ENCODE results near the gene NR4A1. TPM values are rescaled to one million over a fixed set of nuclear protein-coding genes. Genes with fewer than 3 reads are reported as not detected.
A peak's percentile ranks its signal among the peaks of the same experiment; 100 is the strongest.

NR4A1 gene
- total RNA-seq, 1 donor from 2014 or later: 51.0 TPM

DNA sequence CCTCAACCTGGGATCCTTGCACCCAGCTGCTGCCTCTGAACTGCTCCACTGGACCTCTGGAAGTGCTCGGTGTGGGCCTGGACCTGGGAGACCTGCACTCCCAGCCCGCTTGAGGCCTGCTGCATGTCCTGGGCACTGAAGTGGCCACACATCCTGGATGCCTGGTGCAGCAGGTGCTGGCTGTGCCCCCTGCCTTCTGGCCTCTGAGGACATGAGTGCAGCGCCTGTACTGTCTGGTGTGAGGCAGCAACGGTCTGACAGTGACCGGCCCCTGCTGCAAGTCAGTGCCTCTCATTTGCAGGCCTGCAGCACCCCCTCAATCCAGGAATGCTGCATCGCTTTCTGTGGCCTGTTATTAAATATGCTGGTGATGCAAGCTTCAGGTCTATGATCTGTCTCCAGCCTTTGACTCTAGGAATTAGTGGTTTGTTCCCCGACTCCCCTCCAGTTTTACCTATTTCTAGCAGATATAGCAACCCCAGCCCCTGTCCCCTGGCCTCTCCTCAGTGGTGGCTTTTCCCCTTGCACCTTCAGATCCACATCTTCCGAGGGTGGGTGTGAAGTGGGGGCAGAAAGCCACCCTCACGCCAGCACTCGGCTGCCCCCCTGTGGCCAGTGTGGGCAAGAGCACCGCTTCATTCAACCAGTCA is 31.9 kb downstream of the NR4A1 start:
- TF ChIP-seq, protein P1, sequence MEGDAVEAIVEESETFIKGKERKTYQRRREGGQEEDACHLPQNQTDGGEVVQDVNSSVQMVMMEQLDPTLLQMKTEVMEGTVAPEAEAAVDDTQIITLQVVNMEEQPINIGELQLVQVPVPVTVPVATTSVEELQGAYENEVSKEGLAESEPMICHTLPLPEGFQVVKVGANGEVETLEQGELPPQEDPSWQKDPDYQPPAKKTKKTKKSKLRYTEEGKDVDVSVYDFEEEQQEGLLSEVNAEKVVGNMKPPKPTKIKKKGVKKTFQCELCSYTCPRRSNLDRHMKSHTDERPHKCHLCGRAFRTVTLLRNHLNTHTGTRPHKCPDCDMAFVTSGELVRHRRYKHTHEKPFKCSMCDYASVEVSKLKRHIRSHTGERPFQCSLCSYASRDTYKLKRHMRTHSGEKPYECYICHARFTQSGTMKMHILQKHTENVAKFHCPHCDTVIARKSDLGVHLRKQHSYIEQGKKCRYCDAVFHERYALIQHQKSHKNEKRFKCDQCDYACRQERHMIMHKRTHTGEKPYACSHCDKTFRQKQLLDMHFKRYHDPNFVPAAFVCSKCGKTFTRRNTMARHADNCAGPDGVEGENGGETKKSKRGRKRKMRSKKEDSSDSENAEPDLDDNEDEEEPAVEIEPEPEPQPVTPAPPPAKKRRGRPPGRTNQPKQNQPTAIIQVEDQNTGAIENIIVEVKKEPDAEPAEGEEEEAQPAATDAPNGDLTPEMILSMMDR (conservative IDR thresholded peaks at IDR 0.05): peak; percentile 97
- no peaks in the 10 kb centered on the region for H3K9me3 Mint-ChIP-seq
- peak; percentile 72 for DNase-seq (ENCODE audit: low read depth, low spot score)
- H3K4me1 Mint-ChIP-seq: peaks cover 18% of the 10 kb centered on the region
- peaks cover 7% of the 10 kb centered on the region for H3K27me3 Mint-ChIP-seq (ENCODE audit: low read depth)
- H3K36me3 Mint-ChIP-seq (ENCODE audit: low read depth): no peaks in the 10 kb centered on the region
- no peak overlapping the region for H3K27ac Mint-ChIP-seq (ENCODE audit: unreplicated experiment)
- peak overlapping the region; percentile 44 for H3K4me3 Mint-ChIP-seq

DNA sequence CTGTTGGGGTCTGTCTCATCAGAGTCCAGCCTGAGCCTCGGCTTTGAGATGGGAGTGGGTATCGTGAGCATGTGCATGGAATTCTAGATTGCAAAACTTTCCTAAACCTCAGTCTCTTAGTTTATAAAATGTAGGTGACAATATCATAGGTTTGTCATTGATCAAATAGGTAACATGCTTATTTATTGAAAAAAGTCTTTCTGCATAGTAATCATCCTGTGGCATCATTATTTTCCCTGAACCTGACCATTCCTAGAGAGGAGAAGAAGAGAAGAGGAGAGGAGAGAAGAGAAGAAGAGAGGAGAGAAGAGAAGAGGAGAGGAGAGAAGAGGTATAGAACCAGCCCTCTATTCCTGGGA is 32.4 kb downstream of the NR4A1 start:
- no peak overlapping the region for H3K4me3 Mint-ChIP-seq
- TF ChIP-seq, protein P1 (conservative IDR thresholded peaks at IDR 0.05): no peak
- no peak for DNase-seq (ENCODE audit: low read depth, low spot score)
- no peaks in the 10 kb centered on the region for H3K9me3 Mint-ChIP-seq
- H3K36me3 Mint-ChIP-seq (ENCODE audit: low read depth): no peaks in the 10 kb centered on the region
- peaks cover 18% of the 10 kb centered on the region for H3K4me1 Mint-ChIP-seq
- peaks cover 10% of the 10 kb centered on the region for H3K27me3 Mint-ChIP-seq (ENCODE audit: low read depth)
- no peak overlapping the region for H3K27ac Mint-ChIP-seq (ENCODE audit: unreplicated experiment)

DNA sequence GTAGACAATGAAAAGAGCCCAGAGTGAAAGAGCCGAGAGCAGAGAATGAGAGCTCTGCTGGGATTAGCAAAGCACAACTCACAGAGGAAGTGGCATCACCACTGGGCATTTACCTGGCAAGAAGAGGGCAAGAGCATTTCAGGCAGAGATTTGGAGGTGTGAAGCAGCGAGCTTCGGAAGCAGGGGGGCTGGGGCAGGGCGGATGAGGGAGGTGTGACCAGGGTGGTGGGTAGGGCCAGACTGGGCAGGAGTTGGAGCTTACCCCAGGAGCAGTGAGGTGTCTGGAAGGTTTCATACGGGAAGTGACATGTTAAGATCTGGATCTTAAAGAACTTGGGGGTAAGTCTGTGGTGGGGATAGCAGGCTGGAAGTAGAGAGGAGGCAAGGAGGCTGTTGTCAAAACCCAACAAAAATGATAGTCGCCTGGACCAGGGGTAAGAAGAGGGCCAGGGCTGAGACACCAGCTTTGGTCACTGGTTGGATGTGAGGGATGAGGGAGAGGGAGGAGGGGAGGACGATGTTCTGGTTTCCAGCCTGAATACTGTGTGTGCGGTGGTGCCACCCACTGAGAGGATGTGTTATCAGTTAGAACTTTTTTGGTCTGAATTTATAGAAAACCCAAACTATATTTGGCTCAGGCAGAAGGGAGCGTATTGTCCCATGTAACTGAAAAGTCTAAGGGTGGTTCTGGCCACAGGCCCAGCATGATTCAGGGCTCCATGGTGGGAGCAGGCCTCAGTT is 33.4 kb downstream of the NR4A1 start:
- no peak for DNase-seq (ENCODE audit: low read depth, low spot score)
- no peaks in the 10 kb centered on the region for H3K36me3 Mint-ChIP-seq (ENCODE audit: low read depth)
- no peak overlapping the region for H3K27ac Mint-ChIP-seq (ENCODE audit: unreplicated experiment)

GRCh38 chr12:52085682-52086180 is 34.5 kb downstream of the NR4A1 start:
- H3K36me3 Mint-ChIP-seq (ENCODE audit: low read depth): no peaks in the 10 kb centered on the region
- TF ChIP-seq, protein P1 (conservative IDR thresholded peaks at IDR 0.05): no peak
- H3K27me3 Mint-ChIP-seq (ENCODE audit: low read depth): peaks cover 22% of the 10 kb centered on the region
- H3K27ac Mint-ChIP-seq (ENCODE audit: unreplicated experiment): no peak overlapping the region
- no peak for DNase-seq (ENCODE audit: low read depth, low spot score)
- peaks cover 18% of the 10 kb centered on the region for H3K4me1 Mint-ChIP-seq
- H3K9me3 Mint-ChIP-seq: no peaks in the 10 kb centered on the region
- no peak overlapping the region for H3K4me3 Mint-ChIP-seq

More for the DNA sequence above, 33.4 kb downstream of the NR4A1 start:
- H3K9me3 Mint-ChIP-seq: no peaks in the 10 kb centered on the region
- H3K4me3 Mint-ChIP-seq: no peak overlapping the region
- TF ChIP-seq, protein P1 (conservative IDR thresholded peaks at IDR 0.05): no peak
- peaks cover 18% of the 10 kb centered on the region for H3K4me1 Mint-ChIP-seq
- H3K27me3 Mint-ChIP-seq (ENCODE audit: low read depth): peaks cover 12% of the 10 kb centered on the region

GRCh38 chr12:52086366-52086765 is 35.1 kb downstream of the NR4A1 start:
- peaks cover 28% of the 10 kb centered on the region for H3K27me3 Mint-ChIP-seq (ENCODE audit: low read depth)
- no peaks in the 10 kb centered on the region for H3K9me3 Mint-ChIP-seq
- H3K4me1 Mint-ChIP-seq: peaks cover 18% of the 10 kb centered on the region
- no peaks in the 10 kb centered on the region for H3K36me3 Mint-ChIP-seq (ENCODE audit: low read depth)
- H3K4me3 Mint-ChIP-seq: no peak overlapping the region
- TF ChIP-seq, protein P1 (conservative IDR thresholded peaks at IDR 0.05): no peak
- H3K27ac Mint-ChIP-seq (ENCODE audit: unreplicated experiment): no peak overlapping the region
- DNase-seq (ENCODE audit: low read depth, low spot score): no peak

Measured in neural crest cell (in vitro differentiated cells).